OCI-LY7 (cell line): ENCODE measurements around the gene KNCN.

Experiments used
- EZH2phosphoT487 ChIP-seq: fragments of 200-600 bp; sonication (generic); IDR thresholded peaks from 2 replicates; pipeline ENCODE4 v1.6.1; 2018; ENCODE audit warnings: low read depth, borderline replicate concordance, mild to moderate bottlenecking, mixed run types, antibody characterized with exemption, low read length, moderate library complexity, mixed read lengths
- TF ChIP-seq, protein P1 (sequence below): fragments of 200-600 bp; sonication (generic); conservative IDR thresholded peaks from 2 replicates; pipeline ENCODE4 v1.5.1; 2014; ENCODE audit warnings: mild to moderate bottlenecking, antibody characterized with exemption, low read length, moderate library complexity, mixed read lengths

DNA sequence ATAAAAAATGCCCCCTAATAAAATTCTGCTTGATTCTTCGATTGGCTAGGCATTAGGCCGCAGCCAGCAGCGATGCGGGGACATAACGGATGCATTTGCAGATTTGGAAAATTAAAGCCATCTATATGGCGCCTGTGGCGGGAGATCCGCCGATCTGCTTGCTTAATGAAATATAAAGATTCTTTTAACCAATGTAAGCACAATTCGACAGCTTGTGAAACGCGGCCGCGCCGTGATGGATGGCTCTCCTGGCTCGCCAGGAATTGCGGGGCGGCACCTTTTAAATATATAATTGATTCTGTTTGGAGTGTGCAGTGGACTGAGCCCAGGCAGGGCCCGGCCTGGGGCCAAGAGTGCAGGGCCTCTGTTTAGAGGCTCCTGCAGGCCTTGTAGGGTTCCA lies 53.8 kb downstream of the KNCN start:
- TF ChIP-seq, protein P1, sequence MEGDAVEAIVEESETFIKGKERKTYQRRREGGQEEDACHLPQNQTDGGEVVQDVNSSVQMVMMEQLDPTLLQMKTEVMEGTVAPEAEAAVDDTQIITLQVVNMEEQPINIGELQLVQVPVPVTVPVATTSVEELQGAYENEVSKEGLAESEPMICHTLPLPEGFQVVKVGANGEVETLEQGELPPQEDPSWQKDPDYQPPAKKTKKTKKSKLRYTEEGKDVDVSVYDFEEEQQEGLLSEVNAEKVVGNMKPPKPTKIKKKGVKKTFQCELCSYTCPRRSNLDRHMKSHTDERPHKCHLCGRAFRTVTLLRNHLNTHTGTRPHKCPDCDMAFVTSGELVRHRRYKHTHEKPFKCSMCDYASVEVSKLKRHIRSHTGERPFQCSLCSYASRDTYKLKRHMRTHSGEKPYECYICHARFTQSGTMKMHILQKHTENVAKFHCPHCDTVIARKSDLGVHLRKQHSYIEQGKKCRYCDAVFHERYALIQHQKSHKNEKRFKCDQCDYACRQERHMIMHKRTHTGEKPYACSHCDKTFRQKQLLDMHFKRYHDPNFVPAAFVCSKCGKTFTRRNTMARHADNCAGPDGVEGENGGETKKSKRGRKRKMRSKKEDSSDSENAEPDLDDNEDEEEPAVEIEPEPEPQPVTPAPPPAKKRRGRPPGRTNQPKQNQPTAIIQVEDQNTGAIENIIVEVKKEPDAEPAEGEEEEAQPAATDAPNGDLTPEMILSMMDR, result no peak
- TF ChIP-seq EZH2phosphoT487, result no peak
